T-helper 2 cell (primary cell): Measurements from ENCODE around the gene LSAMP.
"Not testable (repeated sequence)": the region's sequence is repeated elsewhere in the genome, so short reads cannot be mapped to it uniquely, and the experiment has no call there.

Source experiments
- DNase-seq, 5 experiments: peaks; one replicate each; pipeline versions ENCODE4 v3.0.0 to v3.0.0-alpha.2; 2012 to 2022

Gene LSAMP

DNA sequence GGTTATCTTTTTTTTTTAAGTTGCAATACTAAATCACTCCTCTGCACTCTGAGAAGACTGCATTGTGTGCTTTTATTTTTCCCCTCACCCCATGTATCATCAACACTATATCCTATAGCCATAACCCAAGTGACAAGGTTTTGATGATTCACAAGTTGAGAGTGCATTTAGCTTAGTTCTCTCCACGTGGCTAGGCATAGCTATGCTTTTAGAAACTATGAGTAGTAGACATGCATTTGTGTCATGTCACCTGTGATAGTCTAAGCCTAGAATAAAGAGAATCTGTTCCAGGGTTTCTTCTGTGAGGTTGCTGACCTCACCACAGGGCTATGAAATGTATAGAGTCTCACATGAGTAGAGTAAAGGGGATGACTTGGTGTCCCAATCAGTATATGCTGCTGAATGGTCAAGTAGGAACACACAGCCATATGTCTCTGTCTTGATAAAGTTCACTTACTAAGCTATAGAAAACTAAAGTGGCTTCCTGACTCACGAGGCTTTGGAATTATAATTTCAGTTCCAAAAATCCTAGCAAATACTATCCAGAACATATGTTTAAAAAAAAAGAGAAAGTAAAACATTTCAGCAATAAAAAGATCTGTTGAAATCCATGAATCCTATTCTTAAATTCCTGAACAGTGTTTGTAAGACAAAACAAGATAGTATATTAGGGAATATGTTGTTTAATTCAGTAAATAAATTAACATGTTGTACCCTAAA lies 206.3 kb downstream of the LSAMP start:
- DNase-seq: no peak

DNA sequence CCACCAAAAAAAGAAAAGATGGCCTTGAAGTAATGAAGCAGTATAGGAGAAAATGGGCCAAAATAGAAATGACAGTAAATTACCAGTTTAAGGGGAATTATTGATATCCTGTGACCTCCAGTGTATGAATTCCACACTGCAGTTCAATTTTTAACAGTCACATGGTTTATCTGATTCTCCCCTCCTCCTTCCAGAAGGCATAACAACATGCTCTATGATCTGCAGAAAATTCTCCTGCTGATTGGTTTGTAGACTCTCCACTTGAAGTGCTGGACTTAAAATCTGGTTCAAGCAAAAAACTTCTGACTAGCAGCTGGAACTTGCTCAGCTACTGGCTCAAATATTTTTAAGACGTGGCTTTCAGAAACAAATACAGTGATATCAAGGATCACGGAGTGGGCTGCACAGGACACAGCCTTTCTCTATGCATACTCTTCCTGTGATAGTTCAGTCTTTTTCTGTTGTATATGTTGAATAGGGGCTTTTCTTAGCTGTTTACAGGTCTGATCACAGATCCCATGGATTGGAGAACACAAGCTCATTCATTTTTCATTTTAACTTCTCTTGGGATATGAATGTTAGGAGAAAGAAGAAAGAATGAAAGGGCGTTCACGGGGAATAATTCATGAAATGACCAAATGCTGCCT lies 211.5 kb downstream of the LSAMP start:
- DNase-seq: no peak

DNA sequence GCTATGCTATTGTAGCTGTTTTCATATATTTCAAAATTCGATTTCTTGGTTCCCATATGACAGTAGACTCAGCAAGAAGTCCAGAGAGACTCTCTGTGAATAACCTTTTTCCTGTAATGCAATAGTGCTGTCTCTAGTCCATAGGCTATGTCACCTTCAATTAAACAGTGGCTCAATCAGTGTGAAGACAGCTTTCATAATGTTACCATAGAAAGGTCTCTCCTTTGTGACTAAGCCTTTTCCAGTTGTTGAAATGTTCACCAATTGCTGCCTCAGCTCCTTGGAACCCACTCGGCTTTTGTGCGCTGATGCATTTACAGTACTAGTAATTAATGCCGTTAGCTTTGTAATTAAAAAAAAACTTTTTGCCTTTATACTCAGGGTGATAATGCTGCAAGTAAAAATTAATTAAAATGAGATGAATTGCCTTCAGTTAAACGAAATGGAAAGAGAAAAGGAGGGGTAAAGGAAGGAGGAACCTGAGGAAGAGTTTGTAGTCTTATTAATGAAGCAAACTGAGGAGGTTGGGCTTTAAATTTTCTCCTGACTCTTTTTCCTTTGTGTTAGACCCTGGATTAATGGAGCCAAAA lies 214.8 kb downstream of the LSAMP start:
- no peak for DNase-seq

DNA sequence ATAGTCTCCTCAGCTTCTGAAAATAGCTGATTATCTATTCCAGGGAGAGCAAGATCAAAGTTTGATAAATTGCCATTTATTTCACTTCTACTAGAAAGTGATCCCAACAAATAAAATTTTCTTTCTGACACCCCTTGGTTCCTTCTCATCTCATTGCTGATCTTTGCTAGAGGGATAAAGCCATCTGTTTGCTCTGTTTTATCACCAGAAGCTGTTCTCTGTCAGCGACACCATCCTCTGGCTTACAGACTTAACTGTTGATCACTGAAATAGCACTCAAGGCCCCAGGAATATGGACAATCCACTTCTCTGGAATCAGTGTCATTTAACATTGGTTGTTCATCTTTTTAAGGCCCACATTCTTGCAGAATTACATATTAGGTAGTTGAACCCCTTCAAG lies 219.0 kb downstream of the LSAMP start:
- DNase-seq: no peak

DNA sequence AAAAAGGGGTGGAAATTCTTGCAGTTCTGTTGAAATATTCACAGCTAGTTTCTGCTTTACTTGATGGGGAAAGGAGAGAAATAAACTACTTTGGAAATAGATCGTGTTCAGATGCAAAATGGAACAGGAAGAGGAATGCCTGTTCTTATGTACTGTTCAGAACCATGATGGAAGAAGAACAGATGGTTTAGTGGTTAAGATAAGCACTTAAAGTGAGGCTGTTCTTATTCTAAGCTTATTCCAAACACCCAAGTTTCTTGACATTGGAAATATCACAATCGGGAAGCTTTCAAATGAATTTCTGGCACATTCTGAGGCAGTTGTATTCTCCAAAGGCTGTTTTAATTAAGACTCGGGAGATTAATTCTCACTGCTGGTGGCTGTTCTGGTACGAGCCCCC lies 228.5 kb downstream of the LSAMP start:
- no peak for DNase-seq

DNA sequence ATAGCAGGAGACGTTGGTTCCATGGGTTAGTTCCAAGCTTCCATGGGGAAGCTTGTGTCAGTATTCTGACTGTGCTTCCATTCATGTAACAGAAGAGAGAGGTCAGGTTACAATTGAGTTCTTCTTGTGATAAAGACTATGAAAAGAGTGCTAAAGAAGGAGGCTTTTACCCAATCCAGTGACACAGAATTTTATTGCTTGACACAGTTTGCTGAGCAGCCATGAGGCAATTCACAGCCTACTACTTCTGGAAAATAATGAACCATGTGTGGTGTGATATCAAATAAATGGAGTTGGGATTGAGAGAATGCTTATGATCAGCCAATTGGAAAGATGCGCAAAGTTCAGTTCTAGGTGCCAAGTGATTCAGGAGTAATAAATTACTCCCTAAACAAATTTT lies 233.4 kb downstream of the LSAMP start:
- no peak for DNase-seq

DNA sequence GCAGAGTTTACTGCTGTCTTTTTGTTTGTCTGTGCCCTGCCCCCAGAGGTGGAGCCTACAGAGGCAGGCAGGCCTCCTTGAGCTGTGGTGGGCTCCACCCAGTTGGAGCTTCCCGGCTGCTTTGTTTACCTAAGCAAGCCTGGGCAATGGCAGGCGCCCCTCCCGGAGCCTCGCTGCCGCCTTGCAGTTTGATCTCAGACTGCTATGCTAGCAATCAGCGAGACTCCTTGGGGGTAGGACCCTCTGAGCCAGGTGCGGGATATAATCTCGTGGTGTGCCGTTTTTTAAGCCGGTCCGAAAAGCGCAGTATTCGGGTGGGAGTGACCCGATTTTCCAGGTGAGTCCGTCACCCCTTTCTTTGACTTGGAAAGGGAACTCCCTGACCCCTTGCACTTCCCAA lies 236.5 kb downstream of the LSAMP start:
- DNase-seq: not testable (repeated sequence)

DNA sequence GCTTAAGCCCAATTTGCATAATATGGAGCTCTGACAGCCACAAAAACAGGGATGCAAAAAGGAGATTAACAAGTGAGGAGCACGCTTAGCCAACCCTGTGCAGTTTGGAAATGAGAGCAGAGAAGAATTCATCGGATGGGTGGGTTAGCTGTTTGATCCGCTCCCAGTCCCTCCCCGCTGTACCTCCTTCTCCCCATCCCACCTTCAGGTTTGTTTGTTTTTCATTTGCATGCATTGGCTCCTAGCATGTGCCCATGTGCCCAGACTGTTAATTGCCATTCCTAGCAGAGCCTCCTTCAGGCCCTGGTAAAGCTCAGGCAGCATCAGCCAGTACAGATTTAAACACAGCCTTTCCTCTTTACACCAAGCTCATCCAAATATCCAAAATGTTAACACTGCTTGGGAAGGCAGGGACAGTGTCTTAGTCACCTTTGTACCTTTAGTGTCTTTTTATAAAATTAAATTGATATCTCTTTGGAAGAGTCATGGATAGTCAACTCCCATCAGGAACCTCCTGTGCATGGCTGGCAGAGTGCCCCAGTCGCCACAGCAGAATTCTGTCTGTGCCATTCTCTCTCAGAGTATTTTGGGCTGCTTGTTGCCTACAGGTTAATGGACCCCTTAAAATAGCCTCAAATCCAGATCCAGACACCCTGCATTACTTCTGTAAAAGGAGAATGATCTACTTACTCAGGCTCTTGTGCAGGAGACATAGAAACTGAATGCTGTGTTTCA lies 244.2 kb downstream of the LSAMP start:
- DNase-seq: no peak

DNA sequence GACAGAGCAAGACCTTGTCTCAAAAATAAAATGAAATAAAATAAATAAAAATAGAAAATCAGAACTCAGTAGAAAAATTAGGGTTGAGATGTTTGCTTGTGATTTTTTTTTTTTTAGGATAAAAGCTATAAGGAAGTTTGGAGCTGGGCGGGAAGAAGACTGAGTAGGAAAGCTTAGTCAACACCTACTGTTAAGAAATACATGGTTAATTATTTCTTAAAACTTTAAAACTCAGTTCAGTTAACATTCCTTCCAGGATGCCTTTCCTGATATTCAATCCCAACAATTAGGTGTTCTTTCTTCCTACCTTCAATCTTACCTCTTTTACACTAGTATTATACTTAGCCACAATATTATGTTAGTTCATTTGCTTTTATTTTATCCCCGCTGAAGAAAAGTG lies 246.2 kb downstream of the LSAMP start:
- no peak for DNase-seq

DNA sequence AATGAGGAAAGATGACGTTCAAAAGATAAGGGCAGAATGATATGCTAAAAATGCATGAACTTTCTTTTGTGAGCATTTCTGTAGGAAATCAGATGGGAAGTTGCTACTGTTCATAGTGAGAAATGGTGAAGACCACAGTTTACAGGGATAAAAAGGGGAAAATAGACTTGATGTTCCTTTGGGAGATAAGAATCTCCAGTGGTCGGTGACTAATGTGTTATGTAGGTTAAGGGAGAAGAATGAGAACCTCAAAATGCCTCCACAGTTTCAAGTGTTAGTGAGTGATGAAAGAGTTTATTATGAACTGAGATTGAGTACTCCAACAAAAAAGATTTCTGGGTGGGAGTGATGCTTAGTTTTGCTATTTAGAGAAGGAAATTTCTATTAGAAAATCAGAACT lies 247.2 kb downstream of the LSAMP start:
- no peak for DNase-seq

DNA sequence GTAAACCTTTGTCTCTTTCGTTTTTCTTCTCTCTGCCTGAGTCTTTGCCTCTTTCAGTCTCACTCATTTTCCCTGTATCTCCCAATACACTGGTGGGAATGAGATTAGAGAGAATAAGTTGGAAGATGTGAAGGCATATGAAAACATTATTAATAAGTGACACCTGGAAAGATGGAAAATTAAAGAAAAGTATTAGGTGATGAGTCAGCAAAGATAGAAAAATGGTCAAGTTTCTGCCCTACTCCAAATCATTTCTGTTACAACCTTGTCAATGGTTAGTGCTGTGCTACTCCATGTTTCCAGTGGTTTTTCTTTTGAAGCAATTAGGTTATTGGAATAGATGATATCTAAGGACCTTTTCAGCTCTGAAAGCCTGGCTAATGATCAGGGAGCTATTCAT lies 252.8 kb downstream of the LSAMP start:
- no peak for DNase-seq

DNA sequence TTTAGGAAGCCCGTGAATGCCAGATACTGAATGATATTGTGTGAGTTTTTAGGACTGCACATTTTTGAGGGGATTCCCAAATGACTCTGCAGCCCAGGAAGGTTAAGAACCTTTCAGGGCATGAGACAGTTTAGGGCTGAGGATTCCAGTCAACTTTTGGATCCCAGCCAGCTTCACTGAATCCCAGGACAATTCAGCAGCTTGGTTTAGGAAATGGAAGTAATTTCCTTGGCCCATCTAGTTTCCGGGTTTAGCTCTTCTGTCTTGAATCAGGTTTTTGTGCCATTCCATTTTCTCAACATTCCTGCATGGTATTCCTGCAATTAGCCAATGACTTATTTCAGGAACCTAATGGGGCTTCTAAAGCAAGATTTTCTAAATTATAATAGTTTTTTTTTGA lies 253.9 kb downstream of the LSAMP start:
- no peak for DNase-seq

DNA sequence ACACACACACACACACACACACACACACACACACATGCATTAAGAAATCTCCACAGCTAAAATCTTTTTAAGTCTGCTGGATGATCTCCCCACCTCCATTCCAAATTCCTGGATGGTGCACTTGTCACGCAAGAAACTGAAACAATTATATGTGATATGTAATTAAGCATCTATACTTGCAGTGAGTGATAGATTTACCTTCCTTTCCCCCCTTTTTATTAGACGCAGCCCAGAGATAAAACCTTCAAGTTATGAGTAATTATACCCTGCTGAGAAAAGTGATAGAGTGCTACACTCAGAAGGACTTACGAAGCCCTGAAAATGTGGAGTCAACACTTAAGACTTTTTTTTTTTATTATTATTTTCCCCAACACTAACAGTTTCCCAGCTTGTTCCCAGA lies 255.2 kb downstream of the LSAMP start:
- DNase-seq: no peak

DNA sequence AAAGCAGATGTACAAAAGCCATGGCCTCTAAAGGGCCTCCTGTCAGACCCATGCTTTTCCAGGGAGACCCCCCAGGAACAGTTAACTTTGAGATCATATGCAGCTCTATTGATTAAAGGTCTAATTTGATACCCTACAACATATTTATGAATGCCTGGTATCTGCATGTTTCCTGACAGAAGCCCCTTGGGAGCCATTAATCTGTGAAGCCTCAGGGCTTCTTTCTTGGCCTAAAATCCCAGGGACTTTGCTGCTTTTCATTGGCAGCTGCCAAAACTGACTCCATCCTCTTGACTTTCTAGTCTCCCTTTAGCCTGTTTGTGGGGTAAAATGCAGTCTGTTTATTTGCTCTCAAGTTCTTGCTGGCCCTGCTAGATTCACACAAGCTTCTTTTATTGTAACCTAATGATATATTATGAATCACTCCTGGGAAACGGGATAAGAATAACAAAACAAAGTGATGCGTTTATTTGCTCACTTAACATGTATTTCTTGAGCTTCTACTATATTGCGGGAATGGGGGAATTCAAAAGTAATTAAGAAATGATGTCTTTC lies 257.0 kb downstream of the LSAMP start:
- no peak for DNase-seq

DNA sequence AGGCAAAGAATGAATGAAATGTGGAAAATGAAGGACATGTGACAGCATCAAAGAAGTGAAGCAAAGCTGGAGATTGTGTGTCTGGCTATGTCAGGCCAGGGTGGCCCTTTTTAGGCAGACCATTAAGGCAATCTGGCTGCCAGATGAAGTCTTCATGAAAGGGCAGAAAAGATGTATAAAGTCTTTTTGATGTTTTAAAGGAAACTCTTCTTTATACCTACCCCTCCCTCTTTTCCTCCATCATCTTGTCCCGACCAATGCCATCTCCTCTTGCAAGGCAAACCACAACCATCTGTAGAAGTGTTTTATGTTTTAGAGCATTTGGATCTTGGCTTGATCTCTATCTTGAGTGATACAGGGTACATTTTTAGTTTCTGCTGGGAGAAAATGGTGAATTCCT lies 259.2 kb downstream of the LSAMP start:
- DNase-seq: no peak

DNA sequence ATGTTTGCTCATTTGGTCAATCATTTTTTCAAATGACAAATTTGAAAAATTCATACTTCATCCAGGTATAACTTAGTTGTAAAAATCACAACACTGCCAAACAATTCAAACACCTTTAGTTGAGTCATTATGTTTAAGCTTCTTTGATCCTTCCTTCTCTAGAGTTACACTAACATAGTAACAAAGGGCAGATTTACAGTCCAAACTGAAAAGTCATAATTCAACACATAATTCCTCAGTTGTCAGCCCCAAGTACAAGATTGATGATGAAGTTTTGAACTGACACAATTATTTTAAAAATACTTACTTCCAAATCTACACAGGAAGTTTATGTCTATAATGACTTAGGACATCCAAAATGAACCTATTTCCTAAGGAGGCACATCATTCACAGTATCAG lies 264.1 kb downstream of the LSAMP start:
- no peak for DNase-seq

DNA sequence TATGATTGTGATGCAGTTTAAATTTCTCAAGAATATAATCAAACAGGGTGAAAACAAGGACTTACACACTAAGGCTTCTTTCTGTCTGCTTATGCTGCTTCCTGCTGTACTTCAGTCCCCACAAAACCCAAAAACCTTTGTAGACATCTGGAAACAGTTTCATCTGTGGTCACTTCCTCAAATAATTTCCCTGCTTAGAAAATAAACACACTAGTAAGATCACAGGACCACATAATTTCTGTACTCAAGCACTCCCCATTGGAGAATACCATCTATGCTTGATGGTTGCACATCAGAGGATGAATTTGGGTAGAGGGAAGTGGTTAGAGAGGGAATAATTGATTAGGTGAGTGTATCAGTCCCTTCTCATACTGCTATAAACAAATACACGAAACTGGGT lies 266.2 kb downstream of the LSAMP start:
- DNase-seq: no peak

DNA sequence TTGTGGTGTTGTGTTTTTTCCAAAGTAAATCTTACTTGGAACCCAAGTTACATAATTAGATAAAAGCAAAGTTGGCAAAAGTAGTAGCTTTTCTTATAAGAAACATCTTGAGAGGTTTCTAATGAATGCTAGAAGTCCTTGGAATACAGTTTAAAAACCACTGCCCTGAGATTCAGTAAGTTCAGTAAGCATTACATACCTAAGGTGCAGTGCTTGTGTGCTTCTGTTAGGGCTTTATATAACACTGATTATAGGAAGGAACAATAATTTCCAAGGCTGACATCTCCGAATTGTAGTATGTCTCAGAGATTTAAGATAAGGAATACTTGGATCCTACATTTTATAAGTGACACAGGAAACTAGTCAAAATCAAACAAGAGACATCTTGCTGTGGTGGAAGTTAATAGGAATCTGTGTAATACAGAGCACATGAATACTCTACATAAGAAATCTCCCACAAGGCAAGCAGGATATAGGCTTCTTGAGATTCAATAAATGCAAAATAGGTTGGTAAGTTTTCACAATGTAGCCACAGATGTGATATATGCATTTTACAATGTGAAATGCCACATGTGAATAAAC lies 268.2 kb downstream of the LSAMP start:
- no peak for DNase-seq

DNA sequence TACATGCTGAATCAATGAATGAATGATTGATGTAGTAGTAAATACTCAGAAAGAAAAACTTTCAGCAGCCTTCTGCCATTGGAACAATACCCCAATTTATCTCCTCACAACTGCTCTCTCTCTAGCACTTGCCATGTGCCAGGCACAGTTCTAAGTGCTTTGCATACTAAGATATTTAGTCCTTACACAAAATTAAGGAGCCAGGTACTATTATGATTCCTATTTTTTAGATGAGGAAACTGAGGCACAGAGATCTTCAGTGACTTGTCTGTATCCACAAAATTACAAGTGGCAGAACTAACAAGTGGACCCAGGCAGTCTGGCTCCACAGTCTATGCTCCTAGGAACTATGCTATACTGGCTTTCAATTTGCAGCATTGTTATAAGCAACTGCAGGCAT lies 279.2 kb downstream of the LSAMP start:
- no peak for DNase-seq

DNA sequence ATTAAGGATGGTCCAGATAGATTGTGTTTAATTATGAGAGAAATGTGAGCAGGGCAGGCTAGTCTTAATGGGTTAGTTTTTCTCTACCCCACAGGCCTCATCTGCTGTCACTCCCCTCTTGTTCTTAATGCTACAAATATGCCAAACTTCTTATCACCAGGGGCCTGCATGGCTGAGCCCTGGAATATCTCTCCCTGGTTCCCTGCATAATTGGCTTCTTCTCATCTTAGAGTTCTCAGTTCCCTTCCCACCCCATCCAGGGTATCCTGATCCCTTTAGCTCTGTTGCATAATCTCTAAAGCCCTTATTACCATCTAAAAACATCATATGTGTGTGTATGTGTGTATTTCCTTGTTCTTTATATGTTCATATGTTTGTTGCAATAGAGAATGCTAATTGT lies 279.6 kb downstream of the LSAMP start:
- no peak for DNase-seq

DNA sequence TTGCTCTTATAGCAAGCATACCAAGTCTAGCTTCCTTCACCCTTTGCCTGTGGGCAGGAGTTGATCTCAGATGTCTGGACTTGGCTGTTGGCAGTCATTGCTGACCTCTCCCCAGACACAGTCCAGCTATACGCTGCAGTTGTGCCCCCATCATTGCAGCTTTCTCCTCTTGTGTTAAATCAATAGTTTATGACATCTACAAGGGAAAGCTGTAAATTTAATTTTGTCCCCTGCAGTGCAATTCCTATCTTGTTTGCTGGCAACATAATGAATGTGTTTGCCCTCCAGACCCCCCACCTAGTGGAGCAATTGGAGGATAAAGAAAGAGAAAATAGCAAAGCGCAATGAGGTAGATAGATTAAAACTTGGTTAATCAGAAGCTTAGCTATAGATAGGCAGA lies 280.2 kb downstream of the LSAMP start:
- DNase-seq: no peak

DNA sequence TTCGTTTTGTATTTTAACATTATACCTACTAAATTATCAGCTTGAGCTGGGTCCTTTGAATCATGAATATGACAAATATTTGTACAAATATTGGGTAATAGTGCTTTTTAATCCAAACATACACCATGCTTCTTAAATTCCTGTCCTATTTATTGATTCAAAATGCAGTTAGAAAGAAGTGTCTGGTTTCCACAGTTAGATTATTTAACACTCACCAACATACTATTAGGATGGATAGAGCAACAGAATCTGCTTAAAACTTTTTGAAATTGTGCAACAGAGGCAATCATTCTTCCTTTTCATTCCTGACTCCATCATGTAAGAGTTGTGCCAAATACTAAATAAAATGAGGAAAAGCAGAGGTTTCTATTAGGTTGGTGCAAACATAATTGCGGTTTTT lies 281.2 kb downstream of the LSAMP start:
- no peak for DNase-seq
